Gastroesophageal sphincter (tissue), 4 donors: ENCODE measurements around the gene FOXR2. TPM values are rescaled to one million over a fixed set of nuclear protein-coding genes. Genes with fewer than 3 reads are reported as not detected.

ENCODE experiments used
- small RNA-seq, 4 donors: library from RNA; depleted of rRNA; stranded (forward); fragments of <200 nt; gene quantifications; one replicate each; pipeline ENCODE3, GENCODE V24; 2016
- total RNA-seq, 4 donors: library from RNA; depleted of rRNA; stranded (reverse); fragments of >200 nt; gene quantifications; one replicate each; pipeline ENCODE4 v1.1.0, GENCODE V29; 2016

FOXR2 gene
- total RNA-seq, 4 donors from 2014 or later = 0.27 TPM; not detected in 3

Small RNA genes lying within 50 kb of the gene (small RNA-seq; reads per million reads assigned to genes)
- 0 reads per million in 4 donors for gene RF00019

Other genes with a start within 250 kb of the FOXR2 start
- gene MAGEH1, start 171.3 kb upstream of the FOXR2 start, total RNA-seq = 10 to 100 TPM; 21.8 to 32.7 (median 25.6) TPM
- 1 to 10 TPM; 1.4 to 2.3 (median 1.6) TPM for gene USP51, start 133.6 kb upstream of the FOXR2 start, total RNA-seq
- 10 to 100 TPM; 13.7 to 37.0 (median 25.6) TPM for gene RRAGB, start 94.3 kb downstream of the FOXR2 start, total RNA-seq